Activated T-cell treated with anti-CD3 and anti-CD28 coated beads, Interleukin-2, amount 50 U/mL, for 72 hours (primary cell): ENCODE results near the gene POLQ. TPM values are rescaled to one million over a fixed set of nuclear protein-coding genes. Genes with fewer than 3 reads are reported as not detected.

Source experiments
- total RNA-seq, 2 donors: library from RNA; stranded (reverse); gene quantifications; one replicate each; pipeline ENCODE4 v1.2.3, GENCODE V29; 2022

Gene POLQ
- total RNA-seq, 2 donors from 2014 or later = 17.9 to 20.4 TPM

Other genes starting within 250 kb of the POLQ start
- not detected for gene ARGFX, start 22.0 kb upstream of the POLQ start, total RNA-seq
- gene FBXO40, start 47.4 kb upstream of the POLQ start, total RNA-seq = not detected
- gene HCLS1, start 114.9 kb upstream of the POLQ start, total RNA-seq = 100 to 1,000 TPM; 236 to 259 TPM
- 10 to 100 TPM; 26.5 to 33.1 TPM for gene GOLGB1, start 203.8 kb upstream of the POLQ start, total RNA-seq